Astrocyte of the cerebellum (primary cell): ENCODE data around the gene IL17RE.

ENCODE experiments used
- DNase-seq: peaks from one replicate; pipeline ENCODE4 v3.0.0-alpha.2; 2011; ENCODE audit warnings: low read depth
- H3K4me3 ChIP-seq: 2 replicates; pipeline ENCODE4 v1.5.1; 2011; ENCODE audit warnings: mild to moderate bottlenecking, low read depth, low read length, moderate library complexity
- in situ Hi-C: cut with HindIII; loops from 2 replicates; pipeline ENCODE4 v1.10.0; 2017; ENCODE audit warnings: low sequenced_read_pairs
- TF ChIP-seq, protein P1 (sequence below): IDR thresholded peaks from 2 replicates; pipeline ENCODE4 v1.5.1; 2012; ENCODE audit warnings: low read length, low read depth, moderate library complexity, mild to moderate bottlenecking; ENCODE audit errors: missing control alignments

The IL17RE gene

DNA sequence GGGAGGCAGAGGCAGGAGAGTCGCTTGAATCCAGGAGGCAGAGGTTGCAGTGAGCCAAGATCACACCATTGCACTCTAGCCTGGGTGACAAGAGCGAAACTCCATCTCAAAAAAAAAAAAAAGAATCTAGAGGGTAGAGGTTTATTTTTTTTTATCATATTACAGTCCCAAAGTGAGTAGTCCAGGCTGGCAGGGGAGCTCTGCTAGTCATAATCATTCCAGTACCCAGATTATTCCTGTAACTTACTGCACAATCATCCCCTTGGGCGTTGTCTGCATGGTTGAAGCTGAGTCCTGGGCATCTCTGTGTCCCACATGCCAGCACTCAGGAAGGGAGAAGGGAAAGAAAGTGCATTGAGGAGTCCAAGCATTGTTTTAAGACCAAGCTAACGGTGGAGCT, 39.5 kb downstream of the IL17RE start:
- TF ChIP-seq, protein P1, sequence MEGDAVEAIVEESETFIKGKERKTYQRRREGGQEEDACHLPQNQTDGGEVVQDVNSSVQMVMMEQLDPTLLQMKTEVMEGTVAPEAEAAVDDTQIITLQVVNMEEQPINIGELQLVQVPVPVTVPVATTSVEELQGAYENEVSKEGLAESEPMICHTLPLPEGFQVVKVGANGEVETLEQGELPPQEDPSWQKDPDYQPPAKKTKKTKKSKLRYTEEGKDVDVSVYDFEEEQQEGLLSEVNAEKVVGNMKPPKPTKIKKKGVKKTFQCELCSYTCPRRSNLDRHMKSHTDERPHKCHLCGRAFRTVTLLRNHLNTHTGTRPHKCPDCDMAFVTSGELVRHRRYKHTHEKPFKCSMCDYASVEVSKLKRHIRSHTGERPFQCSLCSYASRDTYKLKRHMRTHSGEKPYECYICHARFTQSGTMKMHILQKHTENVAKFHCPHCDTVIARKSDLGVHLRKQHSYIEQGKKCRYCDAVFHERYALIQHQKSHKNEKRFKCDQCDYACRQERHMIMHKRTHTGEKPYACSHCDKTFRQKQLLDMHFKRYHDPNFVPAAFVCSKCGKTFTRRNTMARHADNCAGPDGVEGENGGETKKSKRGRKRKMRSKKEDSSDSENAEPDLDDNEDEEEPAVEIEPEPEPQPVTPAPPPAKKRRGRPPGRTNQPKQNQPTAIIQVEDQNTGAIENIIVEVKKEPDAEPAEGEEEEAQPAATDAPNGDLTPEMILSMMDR = no peak
- no peak overlapping the region for H3K4me3 ChIP-seq
- in situ Hi-C loops = no loop called here
- DNase-seq = no peak

GRCh38 chr3:9942934-9943690, 40.5 kb downstream of the IL17RE start:
- TF ChIP-seq, protein P1 = no peak
- in situ Hi-C loops = no loop called here
- no peak for DNase-seq
- no peak overlapping the region for H3K4me3 ChIP-seq

GRCh38 chr3:9944271-9944670, 41.6 kb downstream of the IL17RE start:
- in situ Hi-C loops = no loop called here
- no peak for DNase-seq
- H3K4me3 ChIP-seq = no peak overlapping the region

DNA sequence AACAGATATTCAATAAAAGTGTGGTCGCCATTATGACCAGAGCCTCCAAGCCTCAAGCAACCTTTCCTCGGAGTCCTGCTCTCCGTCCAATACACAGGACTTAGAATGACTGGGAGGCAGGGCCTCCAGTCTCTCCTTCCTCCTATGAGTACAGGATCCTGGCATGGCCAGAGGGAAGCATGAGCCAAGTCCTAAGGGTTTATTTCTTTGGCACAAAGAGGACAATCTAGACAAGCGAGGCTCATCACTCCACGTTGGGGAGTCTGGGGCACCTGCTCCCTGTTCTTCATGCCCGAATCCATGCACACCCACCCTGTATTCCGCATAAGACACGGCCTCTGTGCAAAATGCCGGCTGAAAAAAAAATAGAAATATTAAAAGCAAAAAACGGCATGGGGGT, 42.7 kb downstream of the IL17RE start:
- in situ Hi-C loops = no loop called here
- no peak overlapping the region for H3K4me3 ChIP-seq
- TF ChIP-seq, protein P1 = no peak
- no peak for DNase-seq

More at GRCh38 chr3:9944271-9944670, 41.6 kb downstream of the IL17RE start:
- TF ChIP-seq, protein P1 = no peak

- peak overlapping the region; percentile 51 for H3K4me3 ChIP-seq
- TF ChIP-seq, protein P1 = peak; percentile 63
- in situ Hi-C loops = no loop called here
- DNase-seq = peak; percentile 63
Measured at GRCh38 chr3:9946112-9947024, 43.7 kb downstream of the IL17RE start.
